Chondrocyte (in vitro differentiated cells): ENCODE results near the gene ATP6V0A4. TPM values are rescaled to one million over a fixed set of nuclear protein-coding genes. Genes with fewer than 3 reads are reported as not detected.

Source experiments
- DNase-seq: peaks from one replicate; pipeline ENCODE4 v3.0.0; 2021; ENCODE audit warnings: mixed read lengths, low spot score
- H3K27ac Mint-ChIP-seq: one replicate; pipeline ENCODE4 v1.8.0; 2021; ENCODE audit warnings: mild to moderate bottlenecking, moderate library complexity, mixed read lengths; ENCODE audit not compliant: unreplicated experiment
- H3K27me3 Mint-ChIP-seq: 2 replicates; pipeline ENCODE4 v1.8.0; 2021; ENCODE audit warnings: low read depth, mixed read lengths
- H3K36me3 Mint-ChIP-seq: 2 replicates; pipeline ENCODE4 v1.8.0; 2021; ENCODE audit warnings: low read depth, mixed read lengths
- H3K4me1 Mint-ChIP-seq: 2 replicates; pipeline ENCODE4 v1.8.0; 2021; ENCODE audit warnings: low read depth, mild to moderate bottlenecking, mixed read lengths
- H3K4me3 Mint-ChIP-seq: one replicate; pipeline ENCODE4 v1.8.0; 2021; ENCODE audit warnings: mild to moderate bottlenecking, moderate library complexity, mixed read lengths; ENCODE audit not compliant: unreplicated experiment
- H3K9me3 Mint-ChIP-seq: 2 replicates; pipeline ENCODE4 v1.8.0; 2021; ENCODE audit warnings: low read depth, mixed read lengths
- total RNA-seq: library from RNA; stranded (reverse); gene quantifications from 3 replicates; pipeline ENCODE4 v1.2.1, GENCODE V29; 2021
- TF ChIP-seq, protein P1 (sequence below): fragments of 200-600 bp; sonication (generic); IDR thresholded peaks from 2 replicates; pipeline ENCODE4 v1.5.0; 2021; ENCODE audit warnings: antibody characterized with exemption, mild to moderate bottlenecking, moderate library complexity

The ATP6V0A4 gene
- total RNA-seq, 1 donor from 2014 or later, result 0.35 TPM

DNA sequence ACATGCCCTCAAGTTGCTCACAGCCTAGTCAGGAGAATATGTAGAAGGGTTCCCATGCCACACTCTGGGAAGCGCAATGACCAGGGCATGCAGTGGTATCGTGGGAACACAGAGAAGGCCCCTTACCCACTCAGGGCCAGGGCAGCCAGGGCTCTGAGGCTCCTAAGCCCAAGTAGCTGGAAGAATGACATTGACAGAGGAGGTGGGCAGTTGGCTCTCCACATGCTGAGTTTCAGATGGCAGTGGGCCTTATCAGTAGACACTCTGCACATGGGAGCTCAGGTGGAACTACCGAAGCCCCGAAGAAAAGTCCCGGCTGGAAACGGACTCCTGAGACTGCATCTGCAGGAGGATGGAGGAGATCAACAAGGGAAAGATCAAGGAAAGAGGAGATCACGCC lies 81.1 kb downstream of the ATP6V0A4 start:
- TF ChIP-seq, protein P1, sequence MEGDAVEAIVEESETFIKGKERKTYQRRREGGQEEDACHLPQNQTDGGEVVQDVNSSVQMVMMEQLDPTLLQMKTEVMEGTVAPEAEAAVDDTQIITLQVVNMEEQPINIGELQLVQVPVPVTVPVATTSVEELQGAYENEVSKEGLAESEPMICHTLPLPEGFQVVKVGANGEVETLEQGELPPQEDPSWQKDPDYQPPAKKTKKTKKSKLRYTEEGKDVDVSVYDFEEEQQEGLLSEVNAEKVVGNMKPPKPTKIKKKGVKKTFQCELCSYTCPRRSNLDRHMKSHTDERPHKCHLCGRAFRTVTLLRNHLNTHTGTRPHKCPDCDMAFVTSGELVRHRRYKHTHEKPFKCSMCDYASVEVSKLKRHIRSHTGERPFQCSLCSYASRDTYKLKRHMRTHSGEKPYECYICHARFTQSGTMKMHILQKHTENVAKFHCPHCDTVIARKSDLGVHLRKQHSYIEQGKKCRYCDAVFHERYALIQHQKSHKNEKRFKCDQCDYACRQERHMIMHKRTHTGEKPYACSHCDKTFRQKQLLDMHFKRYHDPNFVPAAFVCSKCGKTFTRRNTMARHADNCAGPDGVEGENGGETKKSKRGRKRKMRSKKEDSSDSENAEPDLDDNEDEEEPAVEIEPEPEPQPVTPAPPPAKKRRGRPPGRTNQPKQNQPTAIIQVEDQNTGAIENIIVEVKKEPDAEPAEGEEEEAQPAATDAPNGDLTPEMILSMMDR, result no peak
- DNase-seq, result peak; percentile 61
- Mint-ChIP-seq H3K27me3 (peaks cover 6% of the 10 kb centered on the region), H3K36me3 (peaks cover 2% of the 10 kb centered on the region), H3K4me1 (peaks cover 12% of the 10 kb centered on the region), H3K9me3 (no peaks in the 10 kb centered on the region), H3K27ac (no peak overlapping the region), H3K4me3 (no peak overlapping the region)

DNA sequence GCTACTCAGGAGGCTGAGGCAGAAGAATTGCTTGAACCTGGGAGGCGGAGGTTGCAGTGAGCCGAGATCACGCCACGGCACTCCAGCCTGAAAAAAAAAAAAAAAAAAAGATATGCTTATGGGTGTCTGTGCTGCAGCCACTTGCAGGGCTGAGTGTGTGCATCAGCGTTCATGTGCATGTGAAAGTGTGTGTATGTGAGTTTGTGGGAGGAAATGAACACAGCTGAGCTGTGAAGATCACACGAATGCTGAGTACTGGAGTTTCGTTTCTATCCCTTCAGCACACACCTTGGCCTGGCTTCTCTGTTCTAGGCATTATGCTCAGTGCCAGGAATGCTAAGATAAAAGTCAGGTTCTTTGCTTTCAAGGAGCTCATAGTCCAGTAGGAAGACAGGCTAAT lies 84.8 kb downstream of the ATP6V0A4 start:
- Mint-ChIP-seq H3K36me3 (peaks cover 2% of the 10 kb centered on the region), H3K4me1 (peaks cover 16% of the 10 kb centered on the region), H3K9me3 (no peaks in the 10 kb centered on the region), H3K4me3 (no peak overlapping the region), H3K27me3 (peaks cover 6% of the 10 kb centered on the region), H3K27ac (no peak overlapping the region)
- DNase-seq, result peak; percentile 1
- TF ChIP-seq, protein P1, result no peak

- Mint-ChIP-seq H3K27ac (no peak overlapping the region), H3K36me3 (peaks cover 2% of the 10 kb centered on the region), H3K27me3 (peaks cover 6% of the 10 kb centered on the region), H3K4me1 (peaks cover 11% of the 10 kb centered on the region), H3K9me3 (no peaks in the 10 kb centered on the region), H3K4me3 (no peak overlapping the region)
- peak; percentile 29 for DNase-seq
- TF ChIP-seq, protein P1, result no peak
Measured at GRCh38 chr7:138712652-138713051, 85.3 kb downstream of the ATP6V0A4 start.

DNA sequence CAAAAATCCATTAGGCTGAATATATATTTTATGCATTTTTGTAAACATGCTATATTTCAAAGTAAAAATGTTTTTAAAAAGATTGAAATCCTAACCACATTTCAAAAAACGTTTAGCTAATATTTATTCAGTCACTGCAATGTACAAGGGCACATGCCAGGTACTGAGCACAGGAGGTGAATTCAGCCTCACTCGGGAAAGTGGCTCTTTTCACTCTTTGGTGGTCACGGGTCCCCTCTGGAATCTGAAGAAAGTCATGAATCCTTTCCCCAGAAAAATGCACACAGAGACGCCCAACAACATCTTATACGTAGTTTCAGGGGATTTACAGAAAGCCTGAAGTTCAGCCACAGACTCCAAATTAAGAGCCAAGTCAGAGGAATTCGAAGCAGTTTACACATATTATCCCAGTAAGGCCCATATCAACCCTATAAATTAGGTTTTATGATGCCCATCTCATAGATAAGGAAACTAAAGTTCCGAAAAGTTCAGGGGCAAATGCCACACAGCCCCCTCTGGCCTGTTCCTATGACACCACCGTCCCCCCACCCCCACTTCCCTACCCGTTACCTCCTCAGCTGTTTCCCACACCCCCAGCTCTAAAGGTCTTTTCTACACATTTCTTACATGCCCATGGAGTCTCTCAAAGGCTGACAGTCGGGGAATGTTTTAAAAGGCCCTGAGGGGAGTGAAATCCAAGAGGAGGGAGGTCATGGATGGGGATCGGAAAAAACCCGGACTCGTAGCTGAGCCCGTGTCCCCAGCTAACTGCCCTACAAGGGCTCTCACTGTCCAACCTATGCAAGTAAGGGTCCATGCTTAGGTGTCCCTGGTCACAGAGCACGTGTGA lies 87.2 kb downstream of the ATP6V0A4 start:
- Mint-ChIP-seq H3K4me1 (peaks cover 10% of the 10 kb centered on the region), H3K4me3 (no peak overlapping the region), H3K9me3 (no peaks in the 10 kb centered on the region), H3K36me3 (no peaks in the 10 kb centered on the region), H3K27me3 (peaks cover under 1% of the 10 kb centered on the region), H3K27ac (peak overlapping the region; percentile 80)
- DNase-seq, result no peak
- TF ChIP-seq, protein P1, result no peak

- H3K36me3 Mint-ChIP-seq, result no peaks in the 10 kb centered on the region
- TF ChIP-seq, protein P1, result no peak
- H3K9me3 Mint-ChIP-seq, result no peaks in the 10 kb centered on the region
- no peak overlapping the region for H3K27ac Mint-ChIP-seq
- H3K4me1 Mint-ChIP-seq, result no peaks in the 10 kb centered on the region
- no peaks in the 10 kb centered on the region for H3K27me3 Mint-ChIP-seq
- H3K4me3 Mint-ChIP-seq, result no peak overlapping the region
- DNase-seq, result no peak
Measured at GRCh38 chr7:138705167-138705566, 92.8 kb downstream of the ATP6V0A4 start.
